ENCODE measurements around the gene CTNNA1.

The CTNNA1 gene

GRCh38 chr5:138913773-138914172 lies 160.5 kb downstream of the CTNNA1 start:
- Histone ChIP-seq H3K9me2 (replicated peaks; ENCODE audit: insufficient read depth, low read length) (no peaks in the 10 kb centered on the region), H4K20me1 (ENCODE audit: low read depth, low read length) (no peaks in the 10 kb centered on the region), H3K27me3 (ENCODE audit: low read length) (no peaks in the 10 kb centered on the region), H3F3A (ENCODE audit: insufficient read depth) (no peaks in the 10 kb centered on the region), H3K9ac (ENCODE audit: low read length) (no peak overlapping the region), H2AFZ (ENCODE audit: low read depth, low read length, severe bottlenecking) (no peak overlapping the region), H3K79me2 (ENCODE audit: insufficient read depth, low read length) (no peaks in the 10 kb centered on the region), H3K9me3 (ENCODE audit: insufficient read depth, low read length) (no peaks in the 10 kb centered on the region), H3K4me3 (ENCODE audit: insufficient read depth, low read length, poor library complexity, severe bottlenecking) (no peak overlapping the region), H3K36me3 (ENCODE audit: low read length) (no peaks in the 10 kb centered on the region), H3K27ac (ENCODE audit: low read depth, low read length) (no peak overlapping the region), H3K4me2 (ENCODE audit: low read depth, low read length, poor library complexity, severe bottlenecking) (no peak overlapping the region)
- TF ChIP-seq CTCF (IDR thresholded peaks at IDR 0.05; ENCODE audit: insufficient read depth, low read length, poor library complexity, severe bottlenecking) (no peak), EZH2phosphoT487 (conservative IDR thresholded peaks at IDR 0.05; ENCODE audit: low read length) (no peak)

GRCh38 chr5:138914338-138914737 lies 161.1 kb downstream of the CTNNA1 start:
- no peaks in the 10 kb centered on the region for H3K9me3 ChIP-seq (ENCODE audit: insufficient read depth, low read length)
- no peak overlapping the region for H2AFZ ChIP-seq (ENCODE audit: low read depth, low read length, severe bottlenecking)
- H3K4me2 ChIP-seq (ENCODE audit: low read depth, low read length, poor library complexity, severe bottlenecking) = no peak overlapping the region
- no peaks in the 10 kb centered on the region for H3K27me3 ChIP-seq (ENCODE audit: low read length)
- no peaks in the 10 kb centered on the region for H3F3A ChIP-seq (ENCODE audit: insufficient read depth)
- H3K27ac ChIP-seq (ENCODE audit: low read depth, low read length) = no peak overlapping the region
- H3K36me3 ChIP-seq (ENCODE audit: low read length) = no peaks in the 10 kb centered on the region
- no peak overlapping the region for H3K9ac ChIP-seq (ENCODE audit: low read length)
- no peaks in the 10 kb centered on the region for H4K20me1 ChIP-seq (ENCODE audit: low read depth, low read length)
- H3K4me3 ChIP-seq (ENCODE audit: insufficient read depth, low read length, poor library complexity, severe bottlenecking) = no peak overlapping the region
- TF ChIP-seq CTCF (IDR thresholded peaks at IDR 0.05; ENCODE audit: insufficient read depth, low read length, poor library complexity, severe bottlenecking) = no peak
- TF ChIP-seq EZH2phosphoT487 (conservative IDR thresholded peaks at IDR 0.05; ENCODE audit: low read length) = no peak
- no peaks in the 10 kb centered on the region for H3K9me2 ChIP-seq (replicated peaks; ENCODE audit: insufficient read depth, low read length)
- H3K79me2 ChIP-seq (ENCODE audit: insufficient read depth, low read length) = no peaks in the 10 kb centered on the region

GRCh38 chr5:138918686-138919085 lies 165.5 kb downstream of the CTNNA1 start:
- Histone ChIP-seq H3K9me3 (ENCODE audit: insufficient read depth, low read length) (no peaks in the 10 kb centered on the region), H3K9ac (ENCODE audit: low read length) (no peak overlapping the region), H3K4me3 (ENCODE audit: insufficient read depth, low read length, poor library complexity, severe bottlenecking) (no peak overlapping the region), H3K79me2 (ENCODE audit: insufficient read depth, low read length) (no peaks in the 10 kb centered on the region), H3K27me3 (ENCODE audit: low read length) (no peaks in the 10 kb centered on the region), H3K36me3 (ENCODE audit: low read length) (no peaks in the 10 kb centered on the region), H3K27ac (ENCODE audit: low read depth, low read length) (no peak overlapping the region), H3K4me2 (ENCODE audit: low read depth, low read length, poor library complexity, severe bottlenecking) (no peak overlapping the region), H3K9me2 (replicated peaks; ENCODE audit: insufficient read depth, low read length) (no peaks in the 10 kb centered on the region), H4K20me1 (ENCODE audit: low read depth, low read length) (no peaks in the 10 kb centered on the region), H3F3A (ENCODE audit: insufficient read depth) (no peaks in the 10 kb centered on the region), H2AFZ (ENCODE audit: low read depth, low read length, severe bottlenecking) (no peak overlapping the region)
- TF ChIP-seq CTCF (IDR thresholded peaks at IDR 0.05; ENCODE audit: insufficient read depth, low read length, poor library complexity, severe bottlenecking) (no peak), EZH2phosphoT487 (conservative IDR thresholded peaks at IDR 0.05; ENCODE audit: low read length) (no peak)

All from SU-DHL-6 (cell line).